ENCODE results near the gene AURKAIP1.

GRCh38 chr1:1351511-1352427, 23.2 kb downstream of the AURKAIP1 start:
- TF ChIP-seq POLR2A (IDR thresholded peaks at IDR 0.05; ENCODE audit: low read depth, low read length) (no peak), CEBPB (IDR thresholded peaks at IDR 0.05; ENCODE audit: low read depth, low read length) (no peak), CTCF (conservative IDR thresholded peaks at IDR 0.05; ENCODE audit: low read depth, low read length) (no peak), USF2 (IDR thresholded peaks at IDR 0.05; ENCODE audit: low read depth, low read length) (no peak), RAD21 (IDR thresholded peaks at IDR 0.05; ENCODE audit: low read length) (no peak), MAZ (IDR thresholded peaks at IDR 0.05; ENCODE audit: borderline replicate concordance, low read depth, low read length) (no peak), BHLHE40 (IDR thresholded peaks at IDR 0.05; ENCODE audit: low read depth, low read length) (no peak), MXI1 (IDR thresholded peaks at IDR 0.05; ENCODE audit: borderline replicate concordance, low read depth, low read length) (no peak), FOS (IDR thresholded peaks at IDR 0.05; ENCODE audit: low read depth, low read length) (no peak)
